Stimulated activated naive CD8-positive, alpha-beta T cell treated with anti-CD3 and anti-CD28 coated beads, Interleukin-15, Interleukin-2, amounts not matched to agents 100 ng/mL and 50 ng/mL, for 24 hours (primary cell): ENCODE results near the gene MGAT5.

Experiments
- H3K27ac Mint-ChIP-seq: one replicate; pipeline ENCODE4 v1.8.0; 2021; ENCODE audit warnings: mild to moderate bottlenecking, mixed read lengths
- H3K27me3 Mint-ChIP-seq: one replicate; pipeline ENCODE4 v1.8.0; 2021; ENCODE audit warnings: mixed read lengths
- H3K36me3 Mint-ChIP-seq: one replicate; pipeline ENCODE4 v1.8.0; 2021; ENCODE audit warnings: low read depth, mixed read lengths
- H3K4me1 Mint-ChIP-seq: one replicate; pipeline ENCODE4 v1.8.0; 2021; ENCODE audit warnings: low read depth, mixed read lengths
- H3K4me3 Mint-ChIP-seq: one replicate; pipeline ENCODE4 v1.8.0; 2021; ENCODE audit warnings: mild to moderate bottlenecking, mixed read lengths
- H3K9me3 Mint-ChIP-seq: one replicate; pipeline ENCODE4 v1.8.0; 2021; ENCODE audit warnings: mixed read lengths

The MGAT5 gene

DNA sequence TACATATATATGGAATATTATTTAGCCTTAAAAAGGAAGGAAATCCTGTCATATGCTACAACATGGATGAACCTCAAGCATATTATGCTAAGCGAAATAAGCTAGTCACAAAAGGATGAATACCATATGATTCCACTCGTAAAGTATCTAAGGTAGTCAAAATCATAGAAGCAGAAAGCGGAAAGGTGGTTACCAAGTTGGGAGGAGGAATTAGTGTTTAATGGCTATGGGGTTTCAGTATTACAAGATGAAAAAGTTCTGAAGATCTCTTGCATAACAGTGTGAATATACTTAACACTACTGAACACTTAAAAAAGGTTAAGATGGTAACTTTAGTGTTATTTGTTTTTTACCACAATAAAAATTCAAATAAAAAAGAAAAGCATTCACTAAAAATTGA, 99.0 kb downstream of the MGAT5 start:
- H3K4me1 Mint-ChIP-seq: peaks cover 4% of the 10 kb centered on the region
- no peak overlapping the region for H3K27ac Mint-ChIP-seq
- no peaks in the 10 kb centered on the region for H3K9me3 Mint-ChIP-seq
- H3K4me3 Mint-ChIP-seq: no peak overlapping the region
- H3K27me3 Mint-ChIP-seq: no peaks in the 10 kb centered on the region
- H3K36me3 Mint-ChIP-seq: peaks cover 63% of the 10 kb centered on the region

DNA sequence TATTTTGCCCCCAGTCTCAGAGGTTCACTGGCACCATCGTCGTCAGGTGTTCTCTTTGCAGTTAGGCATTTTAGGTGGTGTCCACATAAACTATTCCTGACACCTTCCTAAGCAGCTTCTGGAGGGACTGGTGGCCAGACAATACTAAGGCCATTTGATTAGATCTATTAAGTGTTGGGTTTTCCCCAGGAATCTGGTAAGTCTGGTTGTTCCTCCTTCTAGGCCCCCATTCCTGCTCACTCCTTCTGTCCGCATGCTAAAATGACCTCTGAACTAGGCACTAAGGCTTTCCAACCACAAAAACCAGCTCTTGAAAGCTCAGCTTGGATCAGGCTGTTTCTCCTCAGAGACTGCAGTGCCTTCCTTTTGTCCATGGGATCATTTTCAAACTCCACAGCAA, 100.7 kb downstream of the MGAT5 start:
- H3K36me3 Mint-ChIP-seq: peaks cover 74% of the 10 kb centered on the region
- H3K27me3 Mint-ChIP-seq: no peaks in the 10 kb centered on the region
- no peak overlapping the region for H3K27ac Mint-ChIP-seq
- no peaks in the 10 kb centered on the region for H3K9me3 Mint-ChIP-seq
- no peak overlapping the region for H3K4me3 Mint-ChIP-seq
- no peaks in the 10 kb centered on the region for H3K4me1 Mint-ChIP-seq

DNA sequence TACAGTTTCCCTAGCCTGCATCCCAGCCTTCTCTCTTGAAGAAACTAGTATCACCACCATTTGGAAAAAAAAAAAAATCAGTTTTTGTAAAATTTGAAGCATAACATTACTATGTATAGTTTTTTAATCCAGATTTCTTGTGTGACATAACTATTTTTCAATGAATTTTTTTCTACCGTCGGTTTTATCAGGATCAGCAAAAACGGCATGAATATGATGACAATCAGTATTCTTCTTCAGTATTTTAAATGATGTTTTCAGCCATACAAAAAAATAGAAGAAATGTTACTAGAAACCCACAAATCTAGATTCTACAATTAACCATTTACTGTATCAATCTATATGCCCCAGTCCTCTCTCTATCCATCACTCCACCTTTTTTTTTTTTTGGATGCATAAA, 103.9 kb downstream of the MGAT5 start:
- peaks cover 68% of the 10 kb centered on the region for H3K36me3 Mint-ChIP-seq
- H3K27me3 Mint-ChIP-seq: no peaks in the 10 kb centered on the region
- H3K27ac Mint-ChIP-seq: no peak overlapping the region
- no peak overlapping the region for H3K4me3 Mint-ChIP-seq
- H3K4me1 Mint-ChIP-seq: no peaks in the 10 kb centered on the region
- H3K9me3 Mint-ChIP-seq: no peaks in the 10 kb centered on the region

DNA sequence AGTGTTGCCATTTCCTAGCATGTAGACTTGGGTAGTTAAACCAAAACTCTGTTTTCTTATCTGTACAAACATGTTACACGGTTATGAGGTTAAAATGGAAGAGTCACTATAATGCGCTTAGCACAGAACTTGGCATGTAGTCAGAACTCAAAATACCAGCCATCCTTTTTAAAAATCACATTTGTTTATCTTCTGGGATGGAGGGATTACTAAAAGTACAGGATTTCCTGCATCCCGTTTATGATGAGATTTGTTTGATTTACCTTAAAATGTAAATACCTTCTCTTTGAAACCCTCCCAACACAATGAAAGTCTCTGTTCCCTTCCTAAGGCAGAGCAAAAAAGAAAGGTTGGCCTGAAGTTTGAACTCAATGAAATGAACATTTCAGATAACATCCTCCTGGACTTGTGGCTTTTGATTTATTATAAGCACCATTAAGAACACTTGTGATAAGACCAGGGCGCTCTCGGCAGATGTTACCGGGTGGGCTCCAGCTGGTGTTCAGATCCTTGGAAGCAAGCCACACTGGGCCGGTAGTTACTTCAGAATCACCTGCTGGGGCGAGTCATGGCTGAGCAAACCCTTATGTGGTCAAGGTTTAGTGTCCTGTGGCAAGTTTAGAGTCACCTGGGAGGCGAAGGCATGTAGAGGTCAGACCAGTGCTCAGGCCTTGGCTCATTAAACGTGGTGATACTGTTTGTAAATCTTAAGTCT, 105.7 kb downstream of the MGAT5 start:
- Mint-ChIP-seq H3K27me3 (no peaks in the 10 kb centered on the region), H3K27ac (no peak overlapping the region), H3K9me3 (no peaks in the 10 kb centered on the region), H3K4me3 (no peak overlapping the region), H3K36me3 (peaks cover 72% of the 10 kb centered on the region), H3K4me1 (no peaks in the 10 kb centered on the region)

DNA sequence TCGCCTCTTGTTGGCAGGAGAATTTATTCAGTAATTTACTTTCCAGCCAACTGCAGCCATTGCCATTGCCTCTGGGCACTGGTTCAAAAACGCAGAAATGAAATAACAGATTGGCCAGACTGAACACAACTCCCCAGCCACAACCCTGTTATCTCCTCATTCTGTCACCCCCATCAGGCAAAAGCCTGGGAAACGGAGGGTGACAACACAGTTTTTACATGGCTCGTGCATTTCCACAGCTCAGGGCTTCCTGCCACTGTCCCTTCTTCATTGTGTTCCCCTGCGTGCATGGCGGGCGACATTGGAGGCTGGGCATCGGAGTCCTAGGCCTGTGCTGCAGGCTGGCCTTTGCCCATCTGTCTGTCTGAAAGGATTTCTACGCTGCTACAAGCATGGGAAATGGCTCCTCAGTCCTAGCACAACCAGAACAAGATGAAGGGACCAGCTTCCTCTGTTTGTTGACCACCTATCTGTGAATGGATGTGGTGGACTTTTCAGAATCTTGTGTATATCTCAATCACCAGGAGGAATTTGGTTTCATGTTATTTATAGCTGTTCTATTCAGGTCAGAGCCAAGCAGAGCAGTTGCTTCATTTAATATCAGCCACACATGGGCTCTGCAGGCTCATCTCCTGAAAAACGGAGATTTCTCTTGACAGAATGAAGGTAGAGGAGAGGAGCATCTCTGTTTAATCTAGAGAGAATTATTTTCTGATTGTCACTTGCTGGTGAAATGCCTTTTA, 107.0 kb downstream of the MGAT5 start:
- Mint-ChIP-seq H3K36me3 (peaks cover 67% of the 10 kb centered on the region), H3K4me1 (no peaks in the 10 kb centered on the region), H3K4me3 (no peak overlapping the region), H3K27me3 (no peaks in the 10 kb centered on the region), H3K9me3 (no peaks in the 10 kb centered on the region), H3K27ac (no peak overlapping the region)

DNA sequence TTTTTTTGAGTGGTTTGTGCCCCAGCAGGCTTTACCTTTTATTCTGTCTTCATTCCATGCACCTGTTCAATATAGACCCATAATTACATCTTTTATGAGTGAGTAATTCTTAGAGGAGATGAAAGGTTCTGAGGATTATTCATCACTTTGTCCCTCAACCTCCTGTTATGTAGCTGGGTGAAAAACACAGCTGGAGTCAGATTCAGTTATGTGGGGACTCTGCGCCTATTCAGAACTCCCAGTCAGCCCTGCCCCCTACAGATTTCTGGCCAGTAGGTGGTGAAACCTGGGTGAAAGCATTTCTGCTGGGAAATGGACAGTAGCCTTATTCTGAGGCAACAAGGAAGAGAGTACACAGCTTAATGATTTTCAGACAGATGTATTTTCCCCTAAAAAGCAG, 107.8 kb downstream of the MGAT5 start:
- Mint-ChIP-seq H3K36me3 (peaks cover 61% of the 10 kb centered on the region), H3K4me3 (no peak overlapping the region), H3K4me1 (peaks cover 4% of the 10 kb centered on the region), H3K27me3 (no peaks in the 10 kb centered on the region), H3K9me3 (no peaks in the 10 kb centered on the region), H3K27ac (no peak overlapping the region)

DNA sequence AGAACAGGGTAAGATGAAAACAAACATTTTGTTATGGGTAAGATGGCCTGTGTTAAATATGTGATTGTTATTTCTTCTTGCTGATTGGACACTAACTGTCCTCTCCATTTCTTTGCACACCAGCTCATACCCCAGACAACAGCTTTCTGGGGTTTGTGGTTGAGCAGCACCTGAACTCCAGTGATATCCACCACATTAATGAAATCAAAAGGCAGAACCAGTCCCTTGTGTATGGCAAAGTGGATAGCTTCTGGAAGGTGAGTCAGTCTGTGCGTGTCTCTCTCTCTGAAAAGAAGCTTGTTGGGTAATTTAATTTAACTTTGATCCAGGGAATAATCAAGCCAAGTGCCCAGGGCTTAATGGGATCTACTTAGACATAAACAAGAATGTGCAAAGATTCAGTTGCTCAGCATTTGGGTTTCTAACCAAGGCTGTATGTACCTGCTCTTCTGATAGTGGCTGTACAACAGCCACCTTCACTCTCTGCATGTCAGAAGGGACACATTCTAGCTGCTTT, 108.3 kb downstream of the MGAT5 start:
- Mint-ChIP-seq H3K4me1 (peaks cover 9% of the 10 kb centered on the region), H3K4me3 (no peak overlapping the region), H3K9me3 (no peaks in the 10 kb centered on the region), H3K36me3 (peaks cover 60% of the 10 kb centered on the region), H3K27ac (no peak overlapping the region), H3K27me3 (no peaks in the 10 kb centered on the region)

DNA sequence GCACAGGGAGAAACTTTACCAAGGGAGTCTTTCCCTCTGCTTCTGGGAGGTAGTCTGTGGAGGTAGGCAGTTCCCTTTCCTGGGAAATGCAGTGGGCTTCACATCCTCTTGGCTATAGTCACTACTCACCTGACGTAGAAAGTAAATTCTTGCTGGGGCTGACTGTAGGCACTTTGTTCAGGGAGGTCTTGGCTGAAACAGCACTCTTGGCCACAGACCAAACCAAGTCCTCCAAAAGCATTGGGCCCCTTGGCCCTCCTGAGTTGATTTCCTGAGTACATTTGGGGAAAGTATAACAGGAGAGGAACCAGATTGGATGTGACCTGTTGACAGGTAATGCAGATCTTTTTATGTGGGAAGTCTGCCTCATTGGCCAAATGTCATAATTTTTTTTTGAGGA, 108.9 kb downstream of the MGAT5 start:
- Mint-ChIP-seq H3K9me3 (no peaks in the 10 kb centered on the region), H3K36me3 (peaks cover 64% of the 10 kb centered on the region)

DNA sequence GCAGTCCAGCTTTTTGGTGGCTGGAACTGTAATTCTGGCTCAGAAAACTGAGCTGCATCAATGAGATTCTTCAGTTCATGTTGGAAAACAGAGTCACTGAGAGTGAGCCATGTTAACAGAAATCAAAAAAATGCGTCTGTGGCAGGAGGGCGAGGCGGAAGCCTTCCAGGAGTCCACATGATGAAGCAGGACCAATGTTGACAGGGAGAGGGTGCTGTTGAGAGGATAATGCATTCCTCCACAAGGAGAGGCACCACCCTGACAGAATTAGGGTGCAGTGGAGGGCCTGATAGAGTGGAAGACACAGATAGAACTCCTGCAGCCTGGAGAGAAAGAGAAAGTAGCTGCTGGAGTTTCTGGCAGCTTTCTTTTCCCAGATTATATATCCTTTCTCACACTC, 111.5 kb downstream of the MGAT5 start:
- Mint-ChIP-seq H3K9me3 (no peaks in the 10 kb centered on the region), H3K27ac (no peak overlapping the region)

More for the DNA sequence above, 108.9 kb downstream of the MGAT5 start:
- Mint-ChIP-seq H3K27me3 (no peaks in the 10 kb centered on the region), H3K27ac (no peak overlapping the region), H3K4me1 (peaks cover 14% of the 10 kb centered on the region), H3K4me3 (no peak overlapping the region)

DNA sequence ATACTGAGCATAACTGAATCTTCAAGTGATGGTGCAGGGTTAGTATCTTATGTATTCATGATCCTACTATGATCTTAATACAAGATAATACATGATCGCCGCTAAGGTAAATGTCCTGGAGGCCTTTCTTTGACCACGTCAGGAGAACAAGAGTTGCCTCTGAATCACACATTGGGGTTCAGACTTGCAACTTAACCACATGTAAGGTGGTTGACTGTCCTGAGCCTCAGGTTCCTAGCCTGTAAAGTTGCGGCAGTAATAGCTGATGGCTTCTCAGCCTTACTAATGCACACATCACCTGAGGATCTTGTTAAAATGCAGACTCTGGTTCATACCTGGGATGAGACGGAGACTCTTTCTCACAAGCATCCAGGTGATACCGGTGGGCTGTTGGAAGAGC, 112.5 kb downstream of the MGAT5 start:
- Mint-ChIP-seq H3K36me3 (peaks cover 54% of the 10 kb centered on the region), H3K4me1 (peaks cover 23% of the 10 kb centered on the region), H3K4me3 (no peak overlapping the region), H3K27ac (no peak overlapping the region), H3K27me3 (no peaks in the 10 kb centered on the region), H3K9me3 (no peaks in the 10 kb centered on the region)

More for the DNA sequence above, 111.5 kb downstream of the MGAT5 start:
- Mint-ChIP-seq H3K27me3 (no peaks in the 10 kb centered on the region), H3K36me3 (peaks cover 54% of the 10 kb centered on the region), H3K4me1 (peaks cover 23% of the 10 kb centered on the region), H3K4me3 (no peak overlapping the region)

DNA sequence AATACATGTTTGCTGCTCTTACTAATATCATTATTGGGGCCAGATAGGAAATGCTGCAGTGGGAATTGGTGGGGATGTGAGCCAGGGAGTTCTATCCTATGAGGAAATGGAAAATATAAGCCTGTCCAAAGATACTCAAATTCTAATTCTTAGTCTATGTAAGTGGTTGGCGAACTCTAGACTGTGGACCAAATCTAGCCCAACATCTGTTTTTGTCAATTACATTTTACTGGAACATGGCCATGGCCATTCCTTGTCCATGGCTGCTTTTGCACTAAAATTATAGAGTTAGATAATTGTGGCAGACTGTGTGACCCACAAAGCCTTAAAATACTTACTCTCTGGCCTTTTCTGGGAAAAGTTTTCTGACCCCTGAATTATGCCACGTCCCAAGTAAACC, 113.3 kb downstream of the MGAT5 start:
- Mint-ChIP-seq H3K4me3 (no peak overlapping the region), H3K27me3 (no peaks in the 10 kb centered on the region), H3K27ac (no peak overlapping the region), H3K9me3 (no peaks in the 10 kb centered on the region), H3K36me3 (peaks cover 49% of the 10 kb centered on the region), H3K4me1 (peaks cover 23% of the 10 kb centered on the region)

DNA sequence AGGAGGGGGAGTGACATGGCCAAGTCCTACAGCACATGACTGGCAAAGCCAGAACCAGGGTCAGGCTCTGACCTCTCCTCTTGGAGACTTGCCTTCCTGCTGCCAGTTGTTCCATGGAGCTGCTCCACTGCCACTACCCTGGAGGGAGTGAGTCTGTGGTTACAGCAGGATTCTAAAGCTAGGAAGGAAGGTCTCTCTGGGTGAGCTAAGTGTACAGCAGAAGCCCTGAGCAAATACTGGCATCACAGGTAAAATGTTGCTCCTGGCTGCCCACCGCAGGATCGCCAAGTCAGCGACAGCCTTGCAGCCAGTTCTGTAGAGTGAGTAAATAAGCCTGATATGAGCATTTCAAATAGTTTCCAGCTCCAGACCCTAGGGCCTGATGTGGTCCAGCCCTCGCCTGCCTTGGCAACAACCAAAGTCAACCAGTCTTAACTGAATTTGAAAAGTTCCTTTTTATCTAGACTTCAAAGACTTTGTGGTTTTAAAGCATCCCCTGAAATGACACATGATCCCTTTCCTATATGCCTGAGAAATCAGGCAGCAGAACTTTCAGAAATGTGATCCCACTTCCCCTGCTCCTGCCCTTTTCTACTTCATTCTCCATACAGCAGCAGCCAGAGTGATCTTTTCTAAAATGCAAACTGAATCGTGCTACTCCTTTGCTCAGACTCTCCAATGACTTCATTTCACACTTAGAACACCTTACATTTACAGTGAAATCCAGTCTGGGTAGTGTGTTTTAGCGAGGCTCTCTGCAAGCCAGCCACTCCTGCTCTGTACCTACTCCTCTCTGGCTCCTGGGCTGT, 114.3 kb downstream of the MGAT5 start:
- Mint-ChIP-seq H3K27me3 (no peaks in the 10 kb centered on the region), H3K4me3 (no peak overlapping the region), H3K9me3 (no peaks in the 10 kb centered on the region), H3K27ac (peak overlapping the region; percentile 27), H3K4me1 (peaks cover 23% of the 10 kb centered on the region), H3K36me3 (peaks cover 48% of the 10 kb centered on the region)

DNA sequence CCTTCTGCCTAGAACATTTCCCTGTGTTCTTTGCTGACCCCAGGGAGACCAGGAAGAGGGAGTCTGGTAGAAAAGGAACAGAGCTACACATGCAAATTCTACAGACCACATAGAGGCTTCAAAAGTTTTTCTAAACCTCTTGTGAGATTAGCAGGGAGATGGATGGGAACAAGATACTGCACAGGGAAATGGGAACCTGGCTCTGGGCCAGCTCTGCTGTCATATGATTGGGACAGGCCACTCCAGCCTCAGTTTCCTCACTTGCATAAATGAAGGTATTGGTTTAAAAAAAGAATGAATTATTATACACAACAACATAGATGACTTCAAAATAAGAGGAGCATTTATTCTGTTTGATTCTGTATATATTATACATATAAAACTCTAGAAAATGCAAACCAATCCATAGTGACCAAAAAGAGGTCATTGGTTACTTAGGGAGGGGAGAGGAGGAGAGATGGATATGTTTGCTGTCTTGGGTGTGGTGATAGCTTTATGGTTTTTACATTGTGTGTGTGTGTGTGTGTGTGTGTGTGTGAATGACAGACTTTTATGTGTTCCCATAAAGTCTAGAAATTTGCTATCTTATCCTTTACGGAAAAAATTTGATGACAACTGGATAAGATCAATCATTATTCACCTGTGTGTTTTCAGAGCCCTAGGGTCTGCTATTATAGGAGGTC, 115.5 kb downstream of the MGAT5 start:
- H3K27me3 Mint-ChIP-seq: no peaks in the 10 kb centered on the region

DNA sequence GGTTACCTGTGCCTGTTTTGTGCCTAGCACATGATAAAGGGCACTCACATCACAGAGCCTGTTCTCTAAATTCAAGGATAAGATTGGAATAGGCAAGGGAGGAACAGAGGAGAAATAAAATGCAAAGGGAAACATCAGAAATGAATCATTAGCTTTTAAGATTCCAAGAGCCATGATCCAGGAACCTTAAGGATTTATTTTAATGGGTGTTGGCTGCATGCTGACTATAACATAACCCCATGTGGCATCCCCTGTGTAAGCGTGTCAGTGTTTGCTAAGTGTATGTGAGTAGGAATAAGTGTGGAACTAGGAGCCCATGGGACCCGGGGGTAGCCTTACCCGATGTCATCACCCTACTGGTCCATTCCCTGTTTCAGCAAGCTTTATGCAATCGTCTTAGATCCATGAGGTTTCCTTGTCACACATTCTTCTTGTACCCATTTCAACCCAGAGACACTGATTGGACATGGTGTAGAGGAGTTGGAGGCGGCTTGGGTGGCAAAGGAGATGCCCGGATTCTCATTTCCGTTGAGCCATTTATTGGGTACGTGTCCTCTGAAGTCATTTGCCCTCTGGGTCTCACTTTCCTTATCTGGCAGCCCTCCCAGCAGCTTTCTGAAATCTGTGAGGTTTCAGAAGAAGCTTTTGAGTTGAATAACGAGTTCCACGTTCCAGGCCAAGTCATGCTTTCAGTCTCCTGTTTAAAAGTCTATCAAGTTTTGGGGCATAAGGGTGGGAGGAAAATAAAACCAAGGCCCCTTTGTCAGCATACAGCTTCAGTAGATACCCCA, 117.0 kb downstream of the MGAT5 start:
- peaks cover 23% of the 10 kb centered on the region for H3K4me1 Mint-ChIP-seq
- H3K9me3 Mint-ChIP-seq: no peaks in the 10 kb centered on the region
- H3K4me3 Mint-ChIP-seq: no peak overlapping the region
- no peak overlapping the region for H3K27ac Mint-ChIP-seq
- H3K27me3 Mint-ChIP-seq: no peaks in the 10 kb centered on the region
- peaks cover 44% of the 10 kb centered on the region for H3K36me3 Mint-ChIP-seq

More for the DNA sequence above, 115.5 kb downstream of the MGAT5 start:
- H3K4me3 Mint-ChIP-seq: no peak overlapping the region
- H3K36me3 Mint-ChIP-seq: peaks cover 46% of the 10 kb centered on the region
- H3K4me1 Mint-ChIP-seq: peaks cover 23% of the 10 kb centered on the region
- no peak overlapping the region for H3K27ac Mint-ChIP-seq
- H3K9me3 Mint-ChIP-seq: no peaks in the 10 kb centered on the region
